Endometrial microvascular endothelial cells (primary cell): ENCODE data around the gene IDH3A. TPM values are rescaled to one million over a fixed set of nuclear protein-coding genes. Genes with fewer than 3 reads are reported as not detected.

ENCODE experiments used
- in situ Hi-C: cut with HindIII; loops from 2 replicates; pipeline ENCODE4 v1.10.0; 2017; ENCODE audit warnings: low sequenced_read_pairs, low pct_unique_long_range_greater_than_20kb; ENCODE audit errors: inconsistent ontology term
- total RNA-seq: library from RNA; depleted of rRNA; stranded (reverse); fragments of >200 nt; gene quantifications from one replicate; pipeline ENCODE4 v1.2.3, GENCODE V29; 2015; ENCODE audit errors: inconsistent ontology term

The IDH3A gene
- total RNA-seq, 1 donor from 2014 or later, result 105 TPM

GRCh38 chr15:78155355-78155939, 6.3 kb downstream of the IDH3A start:
- in situ Hi-C loops, result no loop called here

GRCh38 chr15:78156653-78157052, 7.5 kb downstream of the IDH3A start:
- in situ Hi-C loops, result no loop called here

DNA sequence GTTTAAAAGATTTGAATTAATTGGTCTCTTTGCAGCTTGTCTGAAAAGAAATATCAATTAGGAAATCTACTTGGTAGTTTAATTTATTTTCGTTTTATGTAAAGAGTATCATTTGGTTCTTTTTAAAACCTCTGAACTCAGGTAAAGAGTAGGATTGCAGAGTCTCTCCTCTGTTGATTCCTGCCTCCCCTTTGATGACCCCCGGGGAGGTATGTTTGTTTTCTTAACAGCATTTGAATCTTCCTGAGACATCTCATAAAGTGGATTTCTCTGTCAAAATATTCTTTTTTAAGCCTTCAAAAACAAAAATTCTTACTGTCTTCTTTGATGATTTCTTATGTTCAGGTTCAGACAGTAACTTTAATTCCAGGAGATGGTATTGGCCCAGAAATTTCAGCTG, 8.0 kb downstream of the IDH3A start:
- in situ Hi-C loops, result no loop called here

DNA sequence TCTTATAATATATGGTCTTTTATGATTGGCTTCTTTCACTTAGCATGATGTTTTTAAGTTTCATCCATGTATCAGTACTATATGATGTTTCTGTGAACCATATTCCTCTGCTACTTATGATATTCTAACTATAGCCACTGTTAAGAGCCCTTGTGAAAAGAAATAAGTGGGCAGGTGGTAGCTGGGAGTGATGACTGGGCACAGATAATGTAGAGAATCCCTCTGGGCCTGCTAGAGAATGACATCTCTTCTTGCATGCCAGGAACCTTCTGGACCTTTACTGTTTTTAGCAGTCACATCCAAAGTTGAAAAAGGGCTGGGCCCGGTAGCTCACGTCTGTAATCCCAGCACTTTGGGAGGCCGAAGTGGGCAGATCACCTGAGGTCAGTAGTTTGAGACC, 10.2 kb downstream of the IDH3A start:
- in situ Hi-C loops, result no loop called here

- in situ Hi-C loops, result no loop called here
Observed at GRCh38 chr15:78162038-78162437, 12.9 kb downstream of the IDH3A start.

DNA sequence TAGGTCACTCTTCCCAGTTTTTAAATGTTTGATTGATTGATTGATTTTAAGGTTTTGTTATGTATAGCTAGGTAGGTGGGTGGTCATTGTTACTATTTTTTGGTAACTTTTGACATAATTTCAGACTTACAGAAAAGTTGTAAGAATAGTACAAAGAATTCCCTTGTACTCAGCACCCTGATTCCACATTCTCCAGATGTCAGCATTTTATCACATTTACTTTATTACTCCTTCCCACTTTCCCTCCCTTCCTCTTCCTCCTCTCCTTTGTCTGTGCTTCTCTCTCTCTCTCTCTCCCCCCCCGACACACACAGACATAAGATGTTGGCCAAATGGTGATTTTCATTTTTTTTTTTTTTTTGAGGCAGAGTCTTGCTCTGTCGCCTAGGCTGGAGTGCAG, 14.8 kb downstream of the IDH3A start:
- in situ Hi-C loops, result no loop called here

- in situ Hi-C loops, result no loop called here
Observed at GRCh38 chr15:78167227-78167888, 18.2 kb downstream of the IDH3A start.

GRCh38 chr15:78168608-78169007, 19.4 kb downstream of the IDH3A start:
- in situ Hi-C loops, result no loop called here

GRCh38 chr15:78170848-78171773, 21.9 kb downstream of the IDH3A start:
- in situ Hi-C loops, result no loop called here

DNA sequence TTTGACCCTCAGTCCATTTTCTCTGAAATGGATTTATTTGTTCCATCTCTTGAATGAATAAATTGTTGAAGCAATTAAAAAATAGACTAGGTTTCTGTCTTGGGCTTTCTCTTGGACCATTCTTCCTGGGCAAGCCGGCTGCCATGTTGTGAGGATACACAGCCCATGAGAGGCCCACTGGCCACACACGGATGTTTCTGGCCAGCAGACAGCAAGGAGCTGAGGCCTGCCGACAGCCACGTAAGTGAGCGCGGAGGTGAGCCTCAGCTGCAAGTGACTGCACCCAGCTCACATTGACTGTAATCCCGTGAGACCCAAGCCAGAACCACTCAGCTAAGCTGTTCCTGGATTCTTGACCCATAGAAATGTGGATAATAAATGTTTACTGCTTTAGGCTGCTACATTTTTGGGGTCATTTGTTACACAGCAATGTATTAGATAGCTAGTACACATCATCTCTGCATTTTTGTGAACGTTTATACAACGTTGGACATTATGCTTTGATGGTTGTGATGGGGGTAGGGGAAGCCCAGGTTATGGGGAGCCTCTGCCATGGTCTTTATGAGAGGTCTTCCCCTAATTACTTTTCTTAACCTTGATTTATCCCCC, 22.8 kb downstream of the IDH3A start:
- in situ Hi-C loops, result no loop called here

- in situ Hi-C loops, result no loop called here
Observed at GRCh38 chr15:78174401-78174800, 25.2 kb downstream of the IDH3A start.

GRCh38 chr15:78175330-78175729, 26.2 kb downstream of the IDH3A start:
- in situ Hi-C loops, result no loop called here

DNA sequence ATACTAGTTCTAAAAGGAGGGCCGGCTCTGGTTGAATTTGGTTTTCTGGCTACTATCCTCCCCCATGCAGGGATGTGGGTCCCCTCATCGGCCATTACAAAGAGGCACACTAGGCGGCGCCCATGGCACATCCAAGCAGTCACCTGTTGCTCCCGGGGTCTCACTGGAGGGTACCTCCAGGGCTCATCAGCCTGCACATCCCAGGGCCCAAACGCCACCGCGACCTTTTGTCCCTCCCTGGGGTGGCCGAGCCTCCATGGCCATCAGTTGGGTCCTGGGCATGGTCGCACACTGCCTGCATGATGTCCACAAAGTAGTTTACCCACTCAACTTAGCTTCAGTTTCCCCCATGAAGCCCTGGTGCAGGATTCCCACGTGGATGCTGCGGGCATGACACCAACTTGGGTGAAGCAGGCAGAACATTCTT, 28.3 kb downstream of the IDH3A start:
- in situ Hi-C loops, result no loop called here

DNA sequence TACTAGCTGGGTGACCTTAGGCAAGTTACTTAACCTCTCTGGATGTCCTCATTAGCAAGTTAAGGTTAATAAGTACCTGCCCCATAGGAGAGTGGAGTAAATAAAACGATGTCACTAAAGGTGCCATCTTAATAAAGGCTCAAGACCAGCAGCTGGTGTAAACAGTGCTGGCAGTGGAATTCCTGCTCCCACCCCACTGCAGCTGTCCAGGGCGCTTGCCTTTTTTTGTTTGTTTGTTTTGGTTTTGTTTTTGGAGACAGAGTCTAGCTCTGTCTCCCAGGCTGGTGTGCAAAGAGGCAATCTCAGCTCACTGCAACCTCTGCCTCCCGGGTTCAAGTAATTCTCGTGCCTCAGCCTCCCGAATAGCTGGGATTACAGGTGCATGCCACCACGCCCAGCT, 28.9 kb downstream of the IDH3A start:
- in situ Hi-C loops, result no loop called here

GRCh38 chr15:78179286-78179840, 30.2 kb downstream of the IDH3A start:
- in situ Hi-C loops, result no loop called here

GRCh38 chr15:78179906-78180305, 30.7 kb downstream of the IDH3A start:
- in situ Hi-C loops, result no loop called here

DNA sequence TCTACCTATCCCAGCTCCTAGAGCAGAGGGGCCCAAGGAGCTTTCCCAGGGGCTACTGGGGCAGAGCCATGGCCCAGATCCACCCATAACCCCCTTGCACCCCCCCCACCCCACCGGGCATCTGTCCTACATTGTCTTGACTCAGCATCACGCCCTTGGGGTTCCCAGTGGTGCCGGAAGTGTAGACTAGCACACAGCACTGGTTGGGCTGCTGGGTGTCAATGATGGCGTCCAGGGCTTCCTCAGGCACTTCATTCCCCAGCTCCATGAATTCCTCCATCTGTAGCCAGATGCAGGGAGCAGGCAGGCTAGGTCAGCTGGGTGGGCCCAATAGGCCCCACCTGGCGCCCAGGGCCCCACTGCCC, 33.2 kb downstream of the IDH3A start:
- in situ Hi-C loops, result no loop called here

GRCh38 chr15:78182821-78183220, 33.7 kb downstream of the IDH3A start:
- in situ Hi-C loops, result no loop called here

GRCh38 chr15:78192826-78193594, 43.8 kb downstream of the IDH3A start:
- in situ Hi-C loops, result no loop called here
